Smooth muscle cell of the umbilical artery (primary cell): ENCODE results near the gene ZNF563. TPM values are rescaled to one million over a fixed set of nuclear protein-coding genes. Genes with fewer than 3 reads are reported as not detected.

ENCODE experiments used
- total RNA-seq: library from RNA; depleted of rRNA; stranded (reverse); fragments of >200 nt; gene quantifications from 2 replicates; pipeline ENCODE4 v1.2.3, GENCODE V29; 2014

Gene ZNF563
- total RNA-seq = 3.5 and 5.6 TPM in 2 replicates

DNA sequence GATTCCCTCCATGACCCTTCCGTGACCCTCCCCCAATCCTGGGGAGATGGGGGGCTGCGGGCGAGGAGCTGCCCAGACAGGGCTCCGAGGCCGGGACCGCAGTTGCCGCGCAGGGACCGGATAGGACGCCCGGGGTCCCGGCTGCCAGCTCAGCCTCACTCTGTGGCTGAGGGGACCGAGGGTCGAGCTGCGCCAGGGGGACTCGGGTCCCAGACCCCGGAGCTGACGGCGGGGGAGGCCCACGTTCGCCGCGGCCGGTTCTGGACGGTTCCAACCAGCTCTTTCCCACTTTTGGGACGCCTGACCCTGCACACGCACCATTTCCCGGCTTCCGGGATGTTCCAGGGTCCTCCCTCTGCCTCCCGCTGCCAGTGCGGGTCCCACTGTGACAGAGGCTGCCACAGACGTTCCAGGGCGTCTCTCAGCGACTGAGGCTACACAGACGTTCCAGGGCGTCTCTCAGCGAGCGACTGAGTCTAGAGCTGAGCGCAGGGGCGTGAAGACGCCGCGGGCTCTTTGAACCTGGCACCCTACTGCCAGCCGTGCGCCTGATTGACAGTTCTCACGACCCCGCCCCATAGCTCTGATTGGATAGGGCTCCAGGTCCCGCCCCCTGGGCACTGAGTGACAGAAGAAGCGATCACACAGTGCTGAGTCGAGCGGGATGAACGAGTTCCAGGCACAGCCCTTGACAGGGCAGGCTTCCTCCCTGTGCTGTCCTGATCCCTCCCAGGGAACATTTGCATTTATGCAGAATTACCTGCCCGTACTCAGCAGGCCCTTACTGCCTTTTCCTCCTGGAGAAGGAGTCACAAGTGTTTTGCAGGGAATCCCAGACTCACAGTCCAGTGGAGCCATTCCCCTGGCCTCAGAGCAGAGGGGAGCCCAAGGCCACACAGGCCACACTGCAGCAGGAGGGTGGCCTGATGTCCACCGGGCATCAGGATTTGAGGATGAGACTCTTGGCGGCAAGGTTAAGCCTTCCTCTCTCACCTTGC, at the start of gene ZNF563:
Gene ZNF563, minus strand, starts transcription at position 472 of the 998 bp plus-strand sequence. Its CDS starts 151 bp downstream, at position 321.

DNA sequence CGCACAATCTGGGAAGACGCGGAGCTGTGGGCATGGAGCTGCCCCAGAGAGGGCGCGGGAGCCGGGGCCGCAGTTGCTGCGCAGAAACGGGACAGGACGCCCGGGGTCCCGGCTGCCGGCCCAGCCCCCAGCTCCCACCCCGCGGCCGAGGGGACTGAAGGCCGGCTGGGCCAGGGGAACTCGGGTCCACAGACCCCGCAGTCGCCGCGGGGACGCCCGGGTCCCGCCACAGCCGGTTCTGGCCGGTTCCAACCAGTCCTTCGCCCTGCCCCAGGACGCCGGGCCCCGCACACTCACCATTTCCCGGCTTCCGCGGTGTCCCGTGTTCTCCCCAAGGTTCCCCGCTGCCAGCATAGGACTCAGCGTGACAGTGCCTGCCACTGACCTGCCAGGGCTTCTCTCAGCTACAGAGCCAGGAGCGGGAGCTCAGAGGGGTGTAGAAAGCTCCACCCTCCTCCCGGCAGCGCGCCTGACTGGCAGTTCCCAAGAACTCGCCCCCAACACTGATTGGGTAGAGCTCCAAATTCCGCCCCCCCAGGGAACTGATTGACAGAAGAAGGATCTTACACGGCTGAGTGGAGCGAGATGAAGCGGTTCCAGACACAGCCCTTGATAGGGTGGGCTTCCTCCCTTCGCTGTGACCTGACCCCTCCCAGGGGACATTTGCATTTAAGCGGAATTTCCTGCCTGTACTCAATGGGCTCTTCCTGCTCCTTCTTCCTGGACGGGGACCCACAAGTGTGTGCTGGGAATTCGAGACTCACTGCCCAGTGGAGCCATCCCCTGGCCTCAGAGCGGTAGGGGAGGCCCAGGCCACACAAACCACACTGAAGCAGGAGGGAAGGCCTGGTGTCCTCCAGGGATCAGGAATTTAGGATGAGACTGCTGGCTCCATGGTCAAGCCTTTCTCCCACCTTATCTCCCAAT, 32.1 kb upstream of the ZNF563 start, which contains the start of gene ZNF442:
Gene ZNF442, minus strand, starts transcription at position 448 of the 927 bp plus-strand sequence. CDS start 2,052 bp downstream, outside the sequence.

DNA sequence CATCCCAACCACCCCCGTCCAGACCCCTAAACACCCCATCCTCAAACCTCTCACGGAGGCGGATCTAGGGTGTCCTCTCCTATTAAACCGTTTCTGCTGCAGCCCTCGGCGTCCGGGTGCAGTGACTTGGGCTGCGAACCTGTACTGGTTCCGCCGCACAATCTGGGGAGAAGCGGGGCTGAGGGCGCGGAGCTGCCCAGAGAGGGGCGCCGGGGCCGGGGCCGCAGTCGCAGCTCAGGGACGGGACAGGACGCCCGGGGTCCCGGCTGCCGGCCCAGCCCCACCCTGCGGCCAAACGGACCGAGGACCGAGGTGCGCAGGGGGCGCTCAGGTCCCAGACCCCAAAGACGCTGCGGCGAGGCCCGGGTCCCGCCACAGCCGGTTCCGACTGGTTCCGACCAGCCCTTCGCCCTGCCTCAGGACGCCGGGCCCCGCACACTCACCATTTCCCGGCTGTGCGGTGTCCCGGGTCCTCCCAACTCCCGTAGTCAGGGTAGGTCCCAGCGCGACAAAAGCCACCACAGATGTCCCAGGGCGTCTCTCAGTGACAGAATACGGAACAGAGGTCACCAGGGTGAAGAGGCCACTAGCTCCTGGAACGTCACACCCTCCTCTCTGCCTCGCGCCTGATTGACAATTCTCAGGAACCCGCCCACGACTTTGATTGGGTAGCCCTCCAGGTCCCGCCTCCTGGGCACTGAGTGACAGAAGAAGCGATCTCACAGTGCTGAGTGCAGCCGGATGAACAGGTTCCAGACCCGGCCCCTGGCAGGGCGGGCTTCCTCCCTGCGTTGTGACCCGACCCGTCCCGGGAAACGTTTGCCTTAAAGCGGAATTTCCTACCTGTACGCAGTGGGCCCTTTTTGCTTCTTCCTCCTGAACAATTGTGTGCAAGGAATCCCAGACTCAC, 38.9 kb downstream of the ZNF563 start, which contains the start of gene ZNF44:
Gene ZNF44, minus strand, starts transcription at position 635 of the 910 bp plus-strand sequence. Its CDS starts 189 bp downstream, at position 446.

Other genes with a start within 250 kb of the ZNF563 start
- 5.6 and 5.9 TPM in 2 replicates for gene ZNF20, start 193.3 kb downstream of the ZNF563 start, total RNA-seq
- gene ZNF625, start 176.9 kb downstream of the ZNF563 start, total RNA-seq = 14.5 and 14.6 TPM in 2 replicates
- gene ZNF136, start 170.5 kb downstream of the ZNF563 start, total RNA-seq = 7.1 and 8.9 TPM in 2 replicates
- 9.5 and 13.1 TPM in 2 replicates for gene ZNF44, start 38.8 kb downstream of the ZNF563 start, total RNA-seq
- 3.3 and 3.9 TPM in 2 replicates for gene ZNF442, start 32.0 kb upstream of the ZNF563 start, total RNA-seq
- 2.9 and 3.3 TPM in 2 replicates for gene ZNF799, start 67.6 kb upstream of the ZNF563 start, total RNA-seq
- gene ZNF443, start 107.4 kb upstream of the ZNF563 start, total RNA-seq = 1.8 and 3.8 TPM in 2 replicates
- gene ZNF709, start 151.2 kb upstream of the ZNF563 start, total RNA-seq = 2.9 and 4.8 TPM in 2 replicates
- 7.5 and 8.9 TPM in 2 replicates for gene ZNF564, start 217.8 kb upstream of the ZNF563 start, total RNA-seq